A549 (cell line): ENCODE data around the gene SLC17A2. TPM values are rescaled to one million over a fixed set of nuclear protein-coding genes. Genes with fewer than 3 reads are reported as not detected.

ENCODE experiments used
- ATAC-seq, 2 experiments: fragments of 200-7000 bp in 1 of 2; fragments of >200 bp in 1 of 2; cut with Nextera tagmentation in 1 of 2; cut with Tn5 transposase in 1 of 2; 3 replicates each; pipeline versions ENCODE4 v1.8.0 to v1.9.1; 2018 to 2020; ENCODE audit warnings: mild to moderate bottlenecking in 1 of 2, moderate library complexity in 1 of 2
- CTCF ChIA-PET: fragments of 300-600 bp; sonication (Branson Sonifier 250); formaldehyde crosslinking; extraction: SDS; loops from one replicate; lab custom pipeline; 2021; ENCODE audit warnings: antibody characterized with exemption, inconsistent platforms; lab: Yijun Ruan, JAX
- POLR2A ChIA-PET: fragments of 350-600 bp; formaldehyde crosslinking; extraction: SDS; loops from one replicate; lab custom pipeline; 2021; ENCODE audit warnings: antibody characterized with exemption, inconsistent platforms; lab: Yijun Ruan, JAX
- DNase-seq, 2 experiments: peaks; one replicate each; pipeline versions ENCODE4 v3.0.0 to v3.0.0-alpha.2; 2011 to 2016; ENCODE audit warnings: low read depth in 1 of 2, low spot score in 1 of 2
- FAIRE-seq: peaks from 2 replicates; lab custom pipeline; 2011; peaks lifted over from hg19 to GRCh38; lab: Jason Lieb, UNC
- H3K27ac ChIP-seq, 2 experiments: fragments of >200 bp; sonication (Bioruptor Twin); formaldehyde crosslinking; 3 replicates each; pipeline ENCODE4 v1.5.1; 2016 to 2017
- H3K4me1 ChIP-seq: fragments of >200 bp; sonication (Bioruptor Twin); formaldehyde crosslinking; 3 replicates; pipeline ENCODE4 v1.6.1; 2016
- H3K4me2 ChIP-seq: fragments of >200 bp; sonication (Bioruptor Twin); formaldehyde crosslinking; 3 replicates; pipeline ENCODE4 v1.6.1; 2016
- H3K4me3 ChIP-seq: fragments of >200 bp; sonication (Bioruptor Twin); formaldehyde crosslinking; 3 replicates; pipeline ENCODE4 v1.5.1; 2016
- H3K9me3 ChIP-seq: fragments of >200 bp; sonication (Bioruptor Twin); formaldehyde crosslinking; 3 replicates; pipeline ENCODE4 v1.6.1; 2016
- BHLHE40 ChIP-seq: IDR thresholded peaks from 2 replicates; pipeline ENCODE4 v1.6.1; 2012; ENCODE audit warnings: low read depth, low read length, inconsistent platforms
- CEBPB ChIP-seq, 2 experiments: fragments of >200 bp in 1 of 2; sonication (Bioruptor Twin) in 1 of 2; formaldehyde crosslinking in 1 of 2; IDR thresholded peaks; 2 replicates each; pipeline ENCODE4 v1.6.1; 2012 to 2016
- ESRRA ChIP-seq: fragments of 150-350 bp; IDR thresholded peaks from 2 replicates; pipeline ENCODE4 v1.6.1; 2014; ENCODE audit warnings: mild to moderate bottlenecking, low read length, borderline replicate concordance
- FOSL2 ChIP-seq, 2 experiments: fragments of 450-650 bp in 1 of 2; fragments of >200 bp in 1 of 2; sonication (Bioruptor Twin) in 1 of 2; formaldehyde crosslinking; IDR thresholded peaks; 2 replicates each; pipeline versions ENCODE4 v1.5.0 to v1.6.1; 2016 to 2020; ENCODE audit warnings: mild to moderate bottlenecking in 1 of 2, moderate library complexity in 1 of 2
- FOXS1 ChIP-seq: fragments of 250-450 bp; sonication (Bioruptor Pico); IDR thresholded peaks from 2 replicates; pipeline ENCODE4 v1.5.0; 2020; ENCODE audit warnings: mild to moderate bottlenecking, moderate library complexity
- HOXA7 ChIP-seq: fragments of 250-450 bp; sonication (Bioruptor Pico); IDR thresholded peaks from 2 replicates; pipeline ENCODE4 v1.5.0; 2020; ENCODE audit warnings: mild to moderate bottlenecking, moderate library complexity
- HOXB13 ChIP-seq: fragments of 250-450 bp; sonication (Bioruptor Pico); IDR thresholded peaks from 2 replicates; pipeline ENCODE4 v1.5.0; 2020; ENCODE audit warnings: low read depth, mild to moderate bottlenecking, moderate library complexity
- HOXB5 ChIP-seq: fragments of 250-450 bp; sonication (Bioruptor Pico); IDR thresholded peaks from 2 replicates; pipeline ENCODE4 v1.5.0; 2020; ENCODE audit warnings: mild to moderate bottlenecking, moderate library complexity
- KDM1A ChIP-seq: fragments of 200-600 bp; sonication (generic); IDR thresholded peaks from 2 replicates; pipeline ENCODE4 v1.6.1; 2016; ENCODE audit warnings: low read depth, mild to moderate bottlenecking
- MYC ChIP-seq: IDR thresholded peaks from 2 replicates; pipeline ENCODE4 v1.6.1; 2012; ENCODE audit warnings: mild to moderate bottlenecking, inconsistent platforms, low read length, improper control_type of control experiment, borderline replicate concordance
- NPAS2 ChIP-seq: fragments of 250-450 bp; sonication (Bioruptor Pico); IDR thresholded peaks from 2 replicates; pipeline ENCODE4 v1.8.0; 2022; ENCODE audit warnings: mild to moderate bottlenecking, moderate library complexity, borderline replicate concordance
- NR3C1 ChIP-seq: fragments of >200 bp; sonication (Bioruptor Twin); formaldehyde crosslinking; IDR thresholded peaks from 3 replicates; pipeline ENCODE4 v1.6.1; 2017
- PHF8 ChIP-seq: fragments of 200-600 bp; sonication (generic); IDR thresholded peaks from 2 replicates; pipeline ENCODE4 v1.6.1; 2016; ENCODE audit warnings: low read depth, mild to moderate bottlenecking, antibody characterized with exemption, moderate library complexity, borderline replicate concordance
- RFX5 ChIP-seq: fragments of 450-650 bp; IDR thresholded peaks from 2 replicates; pipeline ENCODE4 v1.7.1; 2014; ENCODE audit warnings: antibody characterized with exemption, mild to moderate bottlenecking, moderate library complexity
- TP53 ChIP-seq: fragments of 250-450 bp; sonication (Bioruptor Pico); IDR thresholded peaks from 2 replicates; pipeline ENCODE4 v1.5.0; 2021; ENCODE audit warnings: mild to moderate bottlenecking, moderate library complexity
- ZNF302 ChIP-seq: fragments of 250-450 bp; sonication (Bioruptor Pico); IDR thresholded peaks from 2 replicates; pipeline ENCODE4 v1.9.0; 2021; ENCODE audit warnings: inconsistent platforms, mild to moderate bottlenecking, moderate library complexity
- ZSCAN20 ChIP-seq: fragments of 250-450 bp; sonication (Bioruptor Pico); IDR thresholded peaks from 2 replicates; pipeline ENCODE4 v1.8.0; 2022; ENCODE audit warnings: mild to moderate bottlenecking, moderate library complexity
- WGBS: methylation state at CpG from one replicate; pipeline ENCODE4 v1.1.6; 2017; ENCODE audit errors: missing lambda C conversion rate; 5-methylcytosine and 5-hydroxymethylcytosine counted together
- polyA plus RNA-seq, 4 experiments: library from polyadenylated mRNA; depleted of rRNA in 3 of 4; stranded (reverse); fragments of >200 nt; fragmentation: RNase III in 1 of 4; extraction: RNeasy Plus Mini Kit Qiagen cat#74134 plus additional on column Dnase treatment in 1 of 4; gene quantifications; 2 replicates in 3 of 4; 3 replicates in 1 of 4; pipeline ENCODE4 v1.2.3, GENCODE V29; 2011 to 2017
- TF ChIP-seq, protein P1 (sequence below): fragments of >200 bp; sonication (Bioruptor Twin); formaldehyde crosslinking; IDR thresholded peaks from 3 replicates; pipeline ENCODE4 v1.5.1; 2016
- TF ChIP-seq, protein P2 (sequence below): fragments of 200-600 bp; sonication (generic); IDR thresholded peaks from 2 replicates; pipeline ENCODE4 v1.6.1; 2016; ENCODE audit warnings: antibody characterized with exemption, mild to moderate bottlenecking, moderate library complexity
- TF ChIP-seq, protein P3 (sequence below): fragments of 250-450 bp; sonication (Bioruptor Pico); IDR thresholded peaks from 2 replicates; pipeline ENCODE4 v1.5.0; 2020; ENCODE audit warnings: low read depth, mild to moderate bottlenecking, moderate library complexity

The SLC17A2 gene
- polyA plus RNA-seq, 2 of the 4 experiments (the other 2 are of a cell fraction) = not detected

DNA sequence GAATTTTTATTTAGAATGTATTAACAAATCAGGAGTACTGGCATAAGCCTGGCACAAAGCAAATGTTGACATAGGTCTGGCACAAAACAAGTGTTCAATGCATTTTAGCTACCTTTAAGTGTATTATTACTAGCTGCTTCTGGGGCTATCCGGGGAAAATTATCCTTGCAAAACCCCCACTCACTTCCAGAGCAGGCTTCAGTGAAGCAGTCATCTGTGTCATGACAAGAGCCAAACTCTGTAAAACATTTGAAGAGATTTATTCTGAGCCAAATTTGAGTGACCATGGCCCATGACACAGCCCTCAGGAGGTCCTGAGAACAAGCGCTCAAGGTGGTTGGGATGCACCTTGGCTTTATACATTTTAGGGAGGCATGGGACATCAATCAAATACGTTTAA, 25.7 kb upstream of the SLC17A2 start:
- no peak for DNase-seq
- no peaks in the 10 kb centered on the region for H3K9me3 ChIP-seq
- 52% methylated on average over 3 of the region's 3 CpGs for WGBS
- TF ChIP-seq PHF8 (no peak), CEBPB (IDR thresholded peaks at IDR 0.05) (no peak), ZSCAN20 (no peak), RFX5 (no peak), KDM1A (no peak), ZNF302 (no peak)
- TF ChIP-seq, protein P1, sequence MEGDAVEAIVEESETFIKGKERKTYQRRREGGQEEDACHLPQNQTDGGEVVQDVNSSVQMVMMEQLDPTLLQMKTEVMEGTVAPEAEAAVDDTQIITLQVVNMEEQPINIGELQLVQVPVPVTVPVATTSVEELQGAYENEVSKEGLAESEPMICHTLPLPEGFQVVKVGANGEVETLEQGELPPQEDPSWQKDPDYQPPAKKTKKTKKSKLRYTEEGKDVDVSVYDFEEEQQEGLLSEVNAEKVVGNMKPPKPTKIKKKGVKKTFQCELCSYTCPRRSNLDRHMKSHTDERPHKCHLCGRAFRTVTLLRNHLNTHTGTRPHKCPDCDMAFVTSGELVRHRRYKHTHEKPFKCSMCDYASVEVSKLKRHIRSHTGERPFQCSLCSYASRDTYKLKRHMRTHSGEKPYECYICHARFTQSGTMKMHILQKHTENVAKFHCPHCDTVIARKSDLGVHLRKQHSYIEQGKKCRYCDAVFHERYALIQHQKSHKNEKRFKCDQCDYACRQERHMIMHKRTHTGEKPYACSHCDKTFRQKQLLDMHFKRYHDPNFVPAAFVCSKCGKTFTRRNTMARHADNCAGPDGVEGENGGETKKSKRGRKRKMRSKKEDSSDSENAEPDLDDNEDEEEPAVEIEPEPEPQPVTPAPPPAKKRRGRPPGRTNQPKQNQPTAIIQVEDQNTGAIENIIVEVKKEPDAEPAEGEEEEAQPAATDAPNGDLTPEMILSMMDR = no peak
- TF ChIP-seq, protein P2, sequence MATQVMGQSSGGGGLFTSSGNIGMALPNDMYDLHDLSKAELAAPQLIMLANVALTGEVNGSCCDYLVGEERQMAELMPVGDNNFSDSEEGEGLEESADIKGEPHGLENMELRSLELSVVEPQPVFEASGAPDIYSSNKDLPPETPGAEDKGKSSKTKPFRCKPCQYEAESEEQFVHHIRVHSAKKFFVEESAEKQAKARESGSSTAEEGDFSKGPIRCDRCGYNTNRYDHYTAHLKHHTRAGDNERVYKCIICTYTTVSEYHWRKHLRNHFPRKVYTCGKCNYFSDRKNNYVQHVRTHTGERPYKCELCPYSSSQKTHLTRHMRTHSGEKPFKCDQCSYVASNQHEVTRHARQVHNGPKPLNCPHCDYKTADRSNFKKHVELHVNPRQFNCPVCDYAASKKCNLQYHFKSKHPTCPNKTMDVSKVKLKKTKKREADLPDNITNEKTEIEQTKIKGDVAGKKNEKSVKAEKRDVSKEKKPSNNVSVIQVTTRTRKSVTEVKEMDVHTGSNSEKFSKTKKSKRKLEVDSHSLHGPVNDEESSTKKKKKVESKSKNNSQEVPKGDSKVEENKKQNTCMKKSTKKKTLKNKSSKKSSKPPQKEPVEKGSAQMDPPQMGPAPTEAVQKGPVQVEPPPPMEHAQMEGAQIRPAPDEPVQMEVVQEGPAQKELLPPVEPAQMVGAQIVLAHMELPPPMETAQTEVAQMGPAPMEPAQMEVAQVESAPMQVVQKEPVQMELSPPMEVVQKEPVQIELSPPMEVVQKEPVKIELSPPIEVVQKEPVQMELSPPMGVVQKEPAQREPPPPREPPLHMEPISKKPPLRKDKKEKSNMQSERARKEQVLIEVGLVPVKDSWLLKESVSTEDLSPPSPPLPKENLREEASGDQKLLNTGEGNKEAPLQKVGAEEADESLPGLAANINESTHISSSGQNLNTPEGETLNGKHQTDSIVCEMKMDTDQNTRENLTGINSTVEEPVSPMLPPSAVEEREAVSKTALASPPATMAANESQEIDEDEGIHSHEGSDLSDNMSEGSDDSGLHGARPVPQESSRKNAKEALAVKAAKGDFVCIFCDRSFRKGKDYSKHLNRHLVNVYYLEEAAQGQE = no peak
- TF ChIP-seq, all 56 proteins: peak for 0
- ATAC-seq (no peak), FAIRE-seq (no peak)
- H3K4me1 ChIP-seq = no peaks in the 10 kb centered on the region
- no peak overlapping the region for H3K4me3 ChIP-seq
- ChIA-PET POLR2A (no interaction called here), CTCF (interaction anchor here (1.4 kb wide), 1 partner anchor 13 kb away, joined by 3 read pairs; no protein-coding TSS in a partner anchor)
- H3K4me2 ChIP-seq = no peak overlapping the region
- H3K27ac ChIP-seq = no peak overlapping the region

DNA sequence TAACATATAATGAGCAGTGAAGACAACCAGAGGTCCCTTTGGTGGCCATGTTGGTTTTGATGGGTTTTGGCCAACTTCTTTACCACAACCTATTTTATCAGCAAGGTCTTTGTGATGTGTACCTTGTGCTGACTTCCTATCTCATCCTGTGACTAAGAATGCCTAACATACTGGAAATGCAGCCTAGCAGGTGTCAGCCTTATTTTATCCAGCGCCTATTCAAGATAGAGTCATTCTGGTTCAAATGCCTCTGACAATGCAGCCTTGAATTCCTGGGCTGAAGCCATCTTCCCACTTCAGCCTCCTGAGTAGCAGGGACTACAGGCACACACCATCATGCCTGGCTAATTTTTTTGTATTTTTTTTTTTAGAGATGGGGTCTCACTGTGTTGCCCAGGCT, 24.3 kb upstream of the SLC17A2 start:
- H3K27ac ChIP-seq = no peak overlapping the region
- no peak for TF ChIP-seq RFX5
- no peak for TF ChIP-seq HOXB13 (CRISPR knock-in tag)
- TF ChIP-seq BHLHE40 = no peak
- TF ChIP-seq FOSL2 (IDR thresholded peaks at IDR 0.05) = no peak
- TF ChIP-seq FOSL2 (CRISPR knock-in tag; IDR thresholded peaks at IDR 0.05) = no peak
- TF ChIP-seq, protein P3, sequence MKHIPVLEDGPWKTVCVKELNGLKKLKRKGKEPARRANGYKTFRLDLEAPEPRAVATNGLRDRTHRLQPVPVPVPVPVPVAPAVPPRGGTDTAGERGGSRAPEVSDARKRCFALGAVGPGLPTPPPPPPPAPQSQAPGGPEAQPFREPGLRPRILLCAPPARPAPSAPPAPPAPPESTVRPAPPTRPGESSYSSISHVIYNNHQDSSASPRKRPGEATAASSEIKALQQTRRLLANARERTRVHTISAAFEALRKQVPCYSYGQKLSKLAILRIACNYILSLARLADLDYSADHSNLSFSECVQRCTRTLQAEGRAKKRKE (CRISPR knock-in tag) = no peak
- TF ChIP-seq MYC = no peak
- no peak for TF ChIP-seq ESRRA
- TF ChIP-seq ZSCAN20 = no peak
- TF ChIP-seq NR3C1 = no peak
- TF ChIP-seq TP53 (CRISPR knock-in tag) = no peak
- no peak for TF ChIP-seq HOXA7 (CRISPR knock-in tag)
- TF ChIP-seq NPAS2 = no peak
- TF ChIP-seq HOXB5 (CRISPR knock-in tag) = no peak
- no peak for TF ChIP-seq FOXS1 (CRISPR knock-in tag)
- TF ChIP-seq, all 56 proteins: peak for 0
- Histone ChIP-seq H3K4me2 (no peak overlapping the region), H3K4me3 (no peak overlapping the region), H3K9me3 (no peaks in the 10 kb centered on the region), H3K4me1 (no peaks in the 10 kb centered on the region)
- no CpG with 5 or more reads among the region's 1 CpG for WGBS
- no peak for DNase-seq
- ChIA-PET CTCF (interaction anchor here (1.0 to 1.2 kb wide), 2 partner anchors 235 to 466 kb away, joined by 3 to 4 read pairs; no protein-coding TSS in a partner anchor), POLR2A (no interaction called here)
- FAIRE-seq = no peak
- ATAC-seq = no peak
